Measurements from ENCODE around the gene SLC20A1.
A peak's percentile ranks its signal among the peaks of the same experiment; 100 is the strongest.
"Not testable (repeated sequence)": the region's sequence is repeated elsewhere in the genome, so short reads cannot be mapped to it uniquely, and the experiment has no call there.

Gene SLC20A1

GRCh38 chr2:112698834-112699515 is 53.2 kb downstream of the SLC20A1 start:
- FAIRE-seq (no peak), DNase-seq (ENCODE audit: insufficient read length, low spot score) (no peak)
- TF ChIP-seq POLR2A (IDR thresholded peaks at IDR 0.05; ENCODE audit: low read depth, low read length) (no peak), POLR2AphosphoS5 (IDR thresholded peaks at IDR 0.05; ENCODE audit: low read depth, low read length) (no peak), SPI1 (IDR thresholded peaks at IDR 0.05; ENCODE audit: low read depth, low read length) (peak; percentile 68), TAF1 (IDR thresholded peaks at IDR 0.05; ENCODE audit: low read depth, low read length) (no peak), POU2F2 (IDR thresholded peaks at IDR 0.05; ENCODE audit: low read depth, low read length) (no peak), PAX5 (IDR thresholded peaks at IDR 0.05; ENCODE audit: insufficient read depth, low read length, severe bottlenecking) (no peak)

DNA sequence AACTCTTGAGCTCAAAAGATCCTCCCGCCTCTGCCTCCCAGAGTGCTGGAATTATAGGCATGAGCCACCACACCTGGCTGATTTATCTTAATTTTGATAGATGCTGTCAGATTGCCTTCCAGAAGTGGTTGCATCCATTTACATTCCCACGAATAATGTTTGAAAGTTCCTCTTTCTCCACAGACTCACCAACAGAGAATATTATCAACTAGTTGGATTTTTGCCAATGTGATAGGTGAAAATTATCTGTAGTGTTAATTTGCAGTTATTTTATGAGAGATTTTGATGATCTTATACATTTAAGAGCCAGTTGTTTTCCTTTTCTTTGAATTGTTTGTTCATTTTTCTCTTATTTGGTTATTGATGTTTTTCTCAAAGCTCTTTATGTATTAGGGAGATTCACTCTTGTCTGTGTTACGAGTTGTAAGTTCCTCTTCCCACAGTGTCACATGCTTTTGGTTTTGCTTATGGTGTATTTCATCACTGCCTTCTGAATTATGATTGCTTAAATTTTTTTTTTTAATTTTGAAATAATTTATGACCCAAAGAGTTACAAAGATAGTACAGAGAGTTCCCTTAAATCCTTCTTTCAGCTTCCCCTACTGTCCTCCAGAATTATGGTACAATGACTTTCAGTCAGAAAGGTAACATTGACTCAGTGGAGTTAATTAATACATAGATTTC is 54.4 kb downstream of the SLC20A1 start:
- FAIRE-seq (peak; percentile 13), DNase-seq (ENCODE audit: insufficient read length, low spot score) (no peak)
- TF ChIP-seq POLR2A (IDR thresholded peaks at IDR 0.05; ENCODE audit: low read depth, low read length) = no peak
- TF ChIP-seq PAX5 (IDR thresholded peaks at IDR 0.05; ENCODE audit: insufficient read depth, low read length, severe bottlenecking) = no peak
- no peak for TF ChIP-seq POLR2AphosphoS5 (IDR thresholded peaks at IDR 0.05; ENCODE audit: low read depth, low read length)

- DNase-seq (ENCODE audit: insufficient read length, low spot score) (no peak), FAIRE-seq (peak; percentile 50)
- TF ChIP-seq POLR2AphosphoS5 (IDR thresholded peaks at IDR 0.05; ENCODE audit: low read depth, low read length) (no peak), SPI1 (IDR thresholded peaks at IDR 0.05; ENCODE audit: low read depth, low read length) (peak; percentile 36; the same call in 1 of the 2 replicates)
These were observed 55.3 kb downstream of the SLC20A1 start for GRCh38 chr2:112701052-112701451.

DNA sequence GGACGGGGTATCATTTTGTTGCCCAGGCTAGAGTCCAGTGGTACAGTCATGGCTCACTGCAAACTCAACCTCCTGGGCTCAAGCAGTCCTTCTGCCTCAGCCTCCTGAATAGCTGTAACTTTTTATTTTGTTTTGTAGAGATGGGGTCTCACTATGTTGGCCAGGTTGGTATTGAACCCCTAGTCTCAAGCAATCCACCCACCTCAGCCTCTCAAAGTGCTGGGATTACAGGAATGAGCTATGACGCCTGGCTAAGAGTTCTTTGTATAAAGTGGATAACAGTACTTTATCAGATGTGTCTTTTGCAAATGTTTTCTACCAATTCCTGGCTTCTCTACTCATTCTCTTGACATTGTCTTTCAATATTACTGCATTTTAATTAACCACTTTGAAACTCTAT is 57.9 kb downstream of the SLC20A1 start:
- FAIRE-seq = no peak
- no peak for DNase-seq (ENCODE audit: insufficient read length, low spot score)
- TF ChIP-seq POLR2A (IDR thresholded peaks at IDR 0.05; ENCODE audit: low read depth, low read length) (no peak), PAX5 (IDR thresholded peaks at IDR 0.05; ENCODE audit: insufficient read depth, low read length, severe bottlenecking) (no peak), SPI1 (IDR thresholded peaks at IDR 0.05; ENCODE audit: low read depth, low read length) (no peak), POU2F2 (IDR thresholded peaks at IDR 0.05; ENCODE audit: low read depth, low read length) (no peak), POLR2AphosphoS5 (IDR thresholded peaks at IDR 0.05; ENCODE audit: low read depth, low read length) (no peak), TAF1 (IDR thresholded peaks at IDR 0.05; ENCODE audit: low read depth, low read length) (no peak)

DNA sequence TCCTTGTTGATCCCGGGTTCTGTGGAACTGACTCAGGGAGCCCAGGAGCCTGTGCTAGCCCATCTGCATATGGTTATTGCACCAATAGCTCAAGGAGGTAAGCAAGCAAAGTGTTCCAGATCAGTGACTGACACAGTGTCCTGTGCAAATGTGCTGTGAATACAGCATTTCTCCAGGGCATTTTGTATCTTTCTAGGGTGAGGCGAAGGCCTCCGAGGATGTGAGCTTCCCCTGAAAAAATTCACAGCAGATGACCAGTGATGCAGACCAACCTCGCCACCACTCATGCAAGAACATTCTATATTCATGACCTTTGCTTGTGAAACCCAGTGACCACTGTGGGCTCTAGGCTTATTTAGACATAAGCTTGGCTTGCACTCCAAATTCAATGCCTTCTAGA is 59.8 kb downstream of the SLC20A1 start:
- FAIRE-seq = peak; percentile 57
- TF ChIP-seq POU2F2 (IDR thresholded peaks at IDR 0.05; ENCODE audit: low read depth, low read length) = 0 out of 2 replicates have a peak, but pooled peaks have one; percentile 44
- TF ChIP-seq POLR2A (IDR thresholded peaks at IDR 0.05; ENCODE audit: low read depth, low read length) = no peak
- TF ChIP-seq POLR2AphosphoS5 (IDR thresholded peaks at IDR 0.05; ENCODE audit: low read depth, low read length) = no peak
- no peak for TF ChIP-seq SPI1 (IDR thresholded peaks at IDR 0.05; ENCODE audit: low read depth, low read length)
- no peak for TF ChIP-seq PAX5 (IDR thresholded peaks at IDR 0.05; ENCODE audit: insufficient read depth, low read length, severe bottlenecking)
- no peak for DNase-seq (ENCODE audit: insufficient read length, low spot score)

- TF ChIP-seq TAF1 (IDR thresholded peaks at IDR 0.05; ENCODE audit: low read depth, low read length) (no peak), POLR2AphosphoS5 (IDR thresholded peaks at IDR 0.05; ENCODE audit: low read depth, low read length) (no peak), SPI1 (IDR thresholded peaks at IDR 0.05; ENCODE audit: low read depth, low read length) (no peak), PAX5 (IDR thresholded peaks at IDR 0.05; ENCODE audit: insufficient read depth, low read length, severe bottlenecking) (no peak), POLR2A (IDR thresholded peaks at IDR 0.05; ENCODE audit: low read depth, low read length) (no peak), POU2F2 (IDR thresholded peaks at IDR 0.05; ENCODE audit: low read depth, low read length) (no peak)
- DNase-seq (ENCODE audit: insufficient read length, low spot score) (no peak), FAIRE-seq (peak; percentile 76)
These were observed 60.5 kb downstream of the SLC20A1 start for GRCh38 chr2:112706170-112706664.

- FAIRE-seq; DNase-seq (ENCODE audit: insufficient read length, low spot score): not testable (repeated sequence)
These were observed 61.2 kb downstream of the SLC20A1 start for GRCh38 chr2:112706947-112707346.

DNA sequence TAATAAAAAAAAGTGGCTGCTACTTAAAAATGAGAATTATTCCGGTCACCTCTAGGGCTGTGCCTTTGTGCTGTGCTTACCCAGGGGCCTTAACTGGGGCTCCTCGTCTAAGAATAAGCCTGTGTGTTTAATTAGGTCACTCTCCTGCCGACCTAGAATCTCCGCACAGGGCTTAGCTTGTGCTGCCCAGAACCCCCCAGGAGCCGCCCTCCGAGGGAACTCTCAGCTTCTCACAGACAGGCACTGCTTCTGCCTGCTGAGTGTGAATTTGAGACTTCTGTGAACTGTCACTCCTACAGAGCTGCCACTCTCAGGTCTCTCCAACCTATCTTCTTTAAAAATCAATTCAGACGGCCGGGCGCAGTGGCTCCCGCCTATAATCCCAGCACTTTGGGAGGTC is 63.2 kb downstream of the SLC20A1 start:
- FAIRE-seq (no peak), DNase-seq (ENCODE audit: insufficient read length, low spot score) (no peak)
- TF ChIP-seq POLR2A (IDR thresholded peaks at IDR 0.05; ENCODE audit: low read depth, low read length) (no peak), POU2F2 (IDR thresholded peaks at IDR 0.05; ENCODE audit: low read depth, low read length) (no peak), SPI1 (IDR thresholded peaks at IDR 0.05; ENCODE audit: low read depth, low read length) (no peak), TAF1 (IDR thresholded peaks at IDR 0.05; ENCODE audit: low read depth, low read length) (no peak), PAX5 (IDR thresholded peaks at IDR 0.05; ENCODE audit: insufficient read depth, low read length, severe bottlenecking) (no peak), POLR2AphosphoS5 (IDR thresholded peaks at IDR 0.05; ENCODE audit: low read depth, low read length) (no peak)

GRCh38 chr2:112709703-112710102 is 64.0 kb downstream of the SLC20A1 start:
- peak; percentile 31 for FAIRE-seq
- no peak for DNase-seq (ENCODE audit: insufficient read length, low spot score)
- TF ChIP-seq POLR2AphosphoS5 (IDR thresholded peaks at IDR 0.05; ENCODE audit: low read depth, low read length) (no peak), TAF1 (IDR thresholded peaks at IDR 0.05; ENCODE audit: low read depth, low read length) (no peak), POU2F2 (IDR thresholded peaks at IDR 0.05; ENCODE audit: low read depth, low read length) (no peak), POLR2A (IDR thresholded peaks at IDR 0.05; ENCODE audit: low read depth, low read length) (no peak), SPI1 (IDR thresholded peaks at IDR 0.05; ENCODE audit: low read depth, low read length) (no peak), PAX5 (IDR thresholded peaks at IDR 0.05; ENCODE audit: insufficient read depth, low read length, severe bottlenecking) (no peak)

Measured in GM12891 (cell line).